ENCODE data around the gene MTCH2. TPM values are rescaled to one million over a fixed set of nuclear protein-coding genes. Genes with fewer than 3 reads are reported as not detected.

MTCH2 gene
- total RNA-seq, 1 experiment from 2014 or later: 138 TPM

GRCh38 chr11:47607380-47607779 is 35.0 kb downstream of the MTCH2 start:
- ChIA-PET CTCF (no interaction called here), POLR2A (no interaction called here)
- DNase-seq (ENCODE audit: low read depth, low spot score): no peak

More at GRCh38 chr11:47607380-47607779, 35.0 kb downstream of the MTCH2 start:
- H3K4me1 ChIP-seq (ENCODE audit: control insufficient read depth in 1 of 2, insufficient read depth in 2 of 2, low read length in 2 of 2): no peaks in the 10 kb centered on the region
- H3K9me2 ChIP-seq (ENCODE audit: insufficient read depth): no peaks in the 10 kb centered on the region
- H3K9me3 ChIP-seq (ENCODE audit: control insufficient read depth in 1 of 2, insufficient read depth in 1 of 2, low read depth in 1 of 2, low read length in 2 of 2): no peaks in the 10 kb centered on the region
- ATAC-seq: no peak
- no peak for TF ChIP-seq JUND (IDR thresholded peaks at IDR 0.05)
- TF ChIP-seq YY1 (IDR thresholded peaks at IDR 0.05; ENCODE audit: extremely low read depth, insufficient replicate concordance, low read depth, low read length): no peak
- no peak for TF ChIP-seq MAX (IDR thresholded peaks at IDR 0.05)
- no peak for TF ChIP-seq SRF (IDR thresholded peaks at IDR 0.05; ENCODE audit: low read depth)
- no peak for TF ChIP-seq EZH2 (IDR thresholded peaks at IDR 0.05)
- TF ChIP-seq, protein P1, sequence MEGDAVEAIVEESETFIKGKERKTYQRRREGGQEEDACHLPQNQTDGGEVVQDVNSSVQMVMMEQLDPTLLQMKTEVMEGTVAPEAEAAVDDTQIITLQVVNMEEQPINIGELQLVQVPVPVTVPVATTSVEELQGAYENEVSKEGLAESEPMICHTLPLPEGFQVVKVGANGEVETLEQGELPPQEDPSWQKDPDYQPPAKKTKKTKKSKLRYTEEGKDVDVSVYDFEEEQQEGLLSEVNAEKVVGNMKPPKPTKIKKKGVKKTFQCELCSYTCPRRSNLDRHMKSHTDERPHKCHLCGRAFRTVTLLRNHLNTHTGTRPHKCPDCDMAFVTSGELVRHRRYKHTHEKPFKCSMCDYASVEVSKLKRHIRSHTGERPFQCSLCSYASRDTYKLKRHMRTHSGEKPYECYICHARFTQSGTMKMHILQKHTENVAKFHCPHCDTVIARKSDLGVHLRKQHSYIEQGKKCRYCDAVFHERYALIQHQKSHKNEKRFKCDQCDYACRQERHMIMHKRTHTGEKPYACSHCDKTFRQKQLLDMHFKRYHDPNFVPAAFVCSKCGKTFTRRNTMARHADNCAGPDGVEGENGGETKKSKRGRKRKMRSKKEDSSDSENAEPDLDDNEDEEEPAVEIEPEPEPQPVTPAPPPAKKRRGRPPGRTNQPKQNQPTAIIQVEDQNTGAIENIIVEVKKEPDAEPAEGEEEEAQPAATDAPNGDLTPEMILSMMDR (IDR thresholded peaks at IDR 0.05 in 2 of 3, conservative IDR thresholded peaks at IDR 0.05 in 1 of 3; ENCODE audit: borderline replicate concordance in 1 of 3, insufficient read depth in 1 of 3, low read depth in 2 of 3, low read length in 2 of 3): no peak
- TF ChIP-seq ZNF274 (IDR thresholded peaks at IDR 0.05; ENCODE audit: low read depth, low read length): no peak
- no peak for TF ChIP-seq SIN3A (IDR thresholded peaks at IDR 0.05; ENCODE audit: low read depth)
- no peak for TF ChIP-seq CEBPB (IDR thresholded peaks at IDR 0.05; ENCODE audit: low read depth)
- TF ChIP-seq RAD21 (IDR thresholded peaks at IDR 0.05; ENCODE audit: low read depth): no peak
- TF ChIP-seq, protein P2, sequence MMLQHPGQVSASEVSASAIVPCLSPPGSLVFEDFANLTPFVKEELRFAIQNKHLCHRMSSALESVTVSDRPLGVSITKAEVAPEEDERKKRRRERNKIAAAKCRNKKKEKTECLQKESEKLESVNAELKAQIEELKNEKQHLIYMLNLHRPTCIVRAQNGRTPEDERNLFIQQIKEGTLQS (IDR thresholded peaks at IDR 0.05): no peak
- TF ChIP-seq EZH2phosphoT487 (IDR thresholded peaks at IDR 0.05; ENCODE audit: borderline replicate concordance): no peak
- H3K36me3 ChIP-seq (ENCODE audit: control insufficient read depth in 1 of 2, insufficient read depth in 2 of 2, low read length in 2 of 2): no peaks in the 10 kb centered on the region
- no peaks in the 10 kb centered on the region for H3K79me2 ChIP-seq (ENCODE audit: insufficient read depth, low read length)
- no peak overlapping the region for H3K9ac ChIP-seq (ENCODE audit: low read length)
- RAD21 ChIA-PET (ENCODE audit: low non-redundant PET in 1 of 2, low total read pairs in 2 of 2, uncharacterized antibody in 2 of 2, unreplicated experiment in 2 of 2): no interaction called here
- H3K27me3 ChIP-seq (ENCODE audit: insufficient read depth, low read length): no peaks in the 10 kb centered on the region; the same call in 1 of the 2 replicates
- H3K27ac ChIP-seq (ENCODE audit: low read depth, low read length): no peak overlapping the region
- H4K20me1 ChIP-seq (ENCODE audit: insufficient read depth): no peaks in the 10 kb centered on the region
- H3K4me3 ChIP-seq (replicated peaks in 1 of 2; ENCODE audit: low read depth in 1 of 2, low read length in 2 of 2): no peak overlapping the region
- intact Hi-C loops (cut with micrococcal nuclease): no loop called here
- no TSS peak for BruUV-seq (replicated peaks)
- H3K4me2 ChIP-seq (ENCODE audit: low read length): no peak overlapping the region
- no peak overlapping the region for H2AFZ ChIP-seq (ENCODE audit: low read depth, low read length, poor library complexity, severe bottlenecking)

Data from HCT116 (cell line).